Liver (tissue), 9 donors: ENCODE measurements around the gene ATP5F1D. TPM values are rescaled to one million over a fixed set of nuclear protein-coding genes. Genes with fewer than 3 reads are reported as not detected.

Experiments
- DNase-seq: peaks from one replicate; pipeline ENCODE4 v3.0.0-alpha.2; 2017; ENCODE audit warnings: low spot score
- H3K27ac ChIP-seq, 2 donors: one replicate each; pipeline ENCODE4 v1.7.0; 2013; ENCODE audit warnings: inconsistent platforms in 2 of 2, low read length in 2 of 2, control low read depth in 1 of 2, low read depth in 1 of 2, mild to moderate bottlenecking in 1 of 2
- H3K27me3 ChIP-seq, 4 donors: one replicate each; pipeline versions ENCODE4 v1.6.1 to v1.7.0; 2013; ENCODE audit warnings: low read length in 3 of 4, inconsistent platforms in 1 of 4, mild to moderate bottlenecking in 1 of 4, moderate library complexity in 1 of 4; ENCODE audit not compliant: control insufficient read depth in 4 of 4, insufficient read depth in 4 of 4
- H3K36me3 ChIP-seq, 4 donors: one replicate each; pipeline versions ENCODE4 v1.6.1 to v1.7.0; 2013; ENCODE audit warnings: low read length in 3 of 4, mild to moderate bottlenecking in 3 of 4, low read depth in 1 of 4, moderate library complexity in 1 of 4; ENCODE audit not compliant: control insufficient read depth in 4 of 4, insufficient read depth in 3 of 4
- H3K4me1 ChIP-seq, 4 donors: one replicate each; pipeline versions ENCODE4 v1.6.1 to v1.7.0; 2013; ENCODE audit warnings: low read length in 3 of 4, mild to moderate bottlenecking in 3 of 4, moderate library complexity in 1 of 4; ENCODE audit not compliant: control insufficient read depth in 4 of 4, insufficient read depth in 4 of 4
- H3K4me3 ChIP-seq, 3 donors: one replicate each; pipeline versions ENCODE4 v1.6.1 to v1.7.0; 2013; ENCODE audit warnings: low read length in 3 of 3, control low read depth in 1 of 3, low read depth in 1 of 3, mild to moderate bottlenecking in 1 of 3
- H3K9ac ChIP-seq, 2 donors: one replicate each; pipeline ENCODE4 v1.7.0; 2013; ENCODE audit warnings: low read length in 2 of 2, mild to moderate bottlenecking in 2 of 2, moderate library complexity in 2 of 2, control low read depth in 1 of 2, low read depth in 1 of 2
- H3K9me3 ChIP-seq, 4 donors: one replicate each; pipeline versions ENCODE4 v1.6.1 to v1.7.0; 2013; ENCODE audit warnings: low read length in 3 of 4; ENCODE audit not compliant: control insufficient read depth in 4 of 4
- EGR1 ChIP-seq, 2 donors: IDR thresholded peaks; 2 replicates each; pipeline ENCODE4 v1.6.1; 2016 to 2018; ENCODE audit warnings: antibody characterized with exemption in 2 of 2, low read depth in 2 of 2
- FOXA1 ChIP-seq: IDR thresholded peaks from 2 replicates; pipeline ENCODE4 v1.6.1; 2016; ENCODE audit warnings: antibody characterized with exemption
- FOXA2 ChIP-seq: IDR thresholded peaks from 2 replicates; pipeline ENCODE4 v1.6.1; 2016; ENCODE audit warnings: antibody characterized with exemption
- GABPA ChIP-seq, 2 donors: IDR thresholded peaks in 1 of 2; conservative IDR thresholded peaks in 1 of 2; 2 replicates each; pipeline ENCODE4 v1.6.1; 2016; ENCODE audit warnings: antibody characterized with exemption in 2 of 2, mild to moderate bottlenecking in 1 of 2, moderate library complexity in 1 of 2
- HNF4A ChIP-seq, 2 donors: conservative IDR thresholded peaks; 2 replicates each; pipeline ENCODE4 v1.6.1; 2016; ENCODE audit warnings: antibody characterized with exemption in 2 of 2, mild to moderate bottlenecking in 2 of 2
- HNF4G ChIP-seq: IDR thresholded peaks from 2 replicates; pipeline ENCODE4 v1.6.1; 2016; ENCODE audit warnings: antibody characterized with exemption
- JUND ChIP-seq, 2 donors: IDR thresholded peaks; 2 replicates each; pipeline ENCODE4 v1.6.1; 2016; ENCODE audit warnings: antibody characterized with exemption in 2 of 2
- RAD21 ChIP-seq, 2 donors: IDR thresholded peaks; 2 replicates each; pipeline ENCODE4 v1.6.1; 2016; ENCODE audit warnings: antibody characterized with exemption in 2 of 2, mild to moderate bottlenecking in 2 of 2
- RXRA ChIP-seq, 2 donors: IDR thresholded peaks; 2 replicates each; pipeline ENCODE4 v1.6.1; 2017 to 2018; ENCODE audit warnings: antibody characterized with exemption in 2 of 2, mild to moderate bottlenecking in 1 of 2
- SP1 ChIP-seq: IDR thresholded peaks from 2 replicates; pipeline ENCODE4 v1.6.1; 2018; ENCODE audit warnings: antibody characterized with exemption, mild to moderate bottlenecking
- TAF1 ChIP-seq: conservative IDR thresholded peaks from 2 replicates; pipeline ENCODE4 v1.6.1; 2016; ENCODE audit warnings: antibody characterized with exemption, mild to moderate bottlenecking
- YY1 ChIP-seq: IDR thresholded peaks from 2 replicates; pipeline ENCODE4 v1.6.1; 2016; ENCODE audit warnings: antibody characterized with exemption, mild to moderate bottlenecking
- WGBS: extraction: QIAGEN DNeasy Blood & Tissue Kit; methylation state at CpG from one replicate; pipeline ENCODE4 v1.1.7; 2013; 5-methylcytosine and 5-hydroxymethylcytosine counted together
- polyA plus RNA-seq, 2 donors: library from polyadenylated mRNA; stranded (reverse) in 1 of 2; unstranded in 1 of 2; fragments of 200-250 nt in 1 of 2; fragments of >200 nt in 1 of 2; fragmentation: Nextera tagmentation in 1 of 2; extraction: Ambion mirVana in 1 of 2; gene quantifications; one replicate each; pipeline versions ENCODE4 v1.2.1 to v1.2.3, GENCODE V29; 2013 to 2015
- total RNA-seq, 2 donors: library from RNA; depleted of rRNA; stranded (reverse); fragments of >200 nt; gene quantifications; one replicate each; pipeline ENCODE4 v1.2.3, GENCODE V29; 2014
- TF ChIP-seq, protein P1 (sequence below): IDR thresholded peaks from 2 replicates; pipeline ENCODE4 v1.6.1; 2016; ENCODE audit warnings: antibody characterized with exemption, mild to moderate bottlenecking
- TF ChIP-seq, protein P2 (sequence below): fragments of 150-350 bp; IDR thresholded peaks from 2 replicates; pipeline ENCODE4 v1.5.1; 2017; ENCODE audit warnings: improper control_type of control experiment, low read depth, low read length; ENCODE audit not compliant: missing input control
- TF ChIP-seq, protein P3 (sequence below): IDR thresholded peaks from 2 replicates; pipeline ENCODE4 v1.6.1; 2016; ENCODE audit warnings: antibody characterized with exemption
- donor health status: healthy.
- donor health status: healthy.
- donor health status: healthy.
- donor health status: healthy.
- donor health status: healthy.

Gene ATP5F1D
- total and polyA plus RNA-seq, 4 donors: 20.2 to 315 (median 145) TPM

DNA sequence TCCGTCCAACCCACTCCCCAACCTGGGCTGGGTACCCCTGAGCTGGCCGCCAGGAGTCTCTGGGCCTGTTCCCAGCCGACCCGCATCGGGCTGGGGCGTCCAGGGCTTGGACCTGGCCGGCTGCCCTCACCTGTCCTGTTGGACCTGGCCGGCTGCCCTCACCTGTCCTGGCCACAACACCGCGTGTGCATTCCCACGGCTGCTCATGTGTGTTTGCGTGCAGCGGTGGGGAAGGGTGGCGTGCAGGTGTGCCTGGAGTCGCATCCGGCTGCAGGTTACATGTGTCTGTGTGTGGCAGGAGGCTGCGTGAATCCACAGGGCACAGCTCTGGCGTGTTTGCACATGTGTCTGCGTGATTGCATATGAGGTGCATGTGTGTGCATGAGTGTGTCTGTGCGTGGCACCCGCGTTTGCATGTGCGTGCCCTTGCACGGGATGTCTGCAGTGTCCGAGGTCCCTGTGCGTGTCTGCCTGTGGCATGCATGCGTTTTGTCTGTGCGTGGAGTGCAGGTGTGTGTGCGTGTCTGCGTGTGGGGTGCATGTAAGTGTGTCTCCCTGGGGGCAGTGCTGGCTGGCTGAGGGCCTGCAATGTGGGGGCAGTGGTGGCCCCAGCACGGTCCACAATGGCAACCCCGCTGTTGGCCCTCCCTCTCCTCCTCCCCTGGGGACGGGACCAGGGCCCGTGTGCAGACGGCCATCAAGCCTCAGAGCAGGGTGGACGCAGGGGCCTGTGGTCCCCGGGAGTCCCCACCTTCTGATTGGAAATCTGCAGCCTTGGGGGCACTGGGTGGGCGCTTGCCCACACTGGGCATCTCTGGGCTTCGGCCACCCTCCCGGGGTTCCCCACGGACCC, 47.5 kb downstream of the ATP5F1D start:
- DNase-seq: no peak
- no peaks in the 10 kb centered on the region for H3K27me3 ChIP-seq
- WGBS: 77% methylated on average over 41 of the region's 41 CpGs
- no peaks in the 10 kb centered on the region for H3K9me3 ChIP-seq
- H3K4me3 ChIP-seq: no peak overlapping the region
- TF ChIP-seq EGR1 (IDR thresholded peaks at IDR 0.05; ENCODE audit: low read depth in 2 of 2): no peak
- TF ChIP-seq YY1: no peak
- no peak for TF ChIP-seq FOXA1
- TF ChIP-seq FOXA2: no peak
- TF ChIP-seq, protein P1, sequence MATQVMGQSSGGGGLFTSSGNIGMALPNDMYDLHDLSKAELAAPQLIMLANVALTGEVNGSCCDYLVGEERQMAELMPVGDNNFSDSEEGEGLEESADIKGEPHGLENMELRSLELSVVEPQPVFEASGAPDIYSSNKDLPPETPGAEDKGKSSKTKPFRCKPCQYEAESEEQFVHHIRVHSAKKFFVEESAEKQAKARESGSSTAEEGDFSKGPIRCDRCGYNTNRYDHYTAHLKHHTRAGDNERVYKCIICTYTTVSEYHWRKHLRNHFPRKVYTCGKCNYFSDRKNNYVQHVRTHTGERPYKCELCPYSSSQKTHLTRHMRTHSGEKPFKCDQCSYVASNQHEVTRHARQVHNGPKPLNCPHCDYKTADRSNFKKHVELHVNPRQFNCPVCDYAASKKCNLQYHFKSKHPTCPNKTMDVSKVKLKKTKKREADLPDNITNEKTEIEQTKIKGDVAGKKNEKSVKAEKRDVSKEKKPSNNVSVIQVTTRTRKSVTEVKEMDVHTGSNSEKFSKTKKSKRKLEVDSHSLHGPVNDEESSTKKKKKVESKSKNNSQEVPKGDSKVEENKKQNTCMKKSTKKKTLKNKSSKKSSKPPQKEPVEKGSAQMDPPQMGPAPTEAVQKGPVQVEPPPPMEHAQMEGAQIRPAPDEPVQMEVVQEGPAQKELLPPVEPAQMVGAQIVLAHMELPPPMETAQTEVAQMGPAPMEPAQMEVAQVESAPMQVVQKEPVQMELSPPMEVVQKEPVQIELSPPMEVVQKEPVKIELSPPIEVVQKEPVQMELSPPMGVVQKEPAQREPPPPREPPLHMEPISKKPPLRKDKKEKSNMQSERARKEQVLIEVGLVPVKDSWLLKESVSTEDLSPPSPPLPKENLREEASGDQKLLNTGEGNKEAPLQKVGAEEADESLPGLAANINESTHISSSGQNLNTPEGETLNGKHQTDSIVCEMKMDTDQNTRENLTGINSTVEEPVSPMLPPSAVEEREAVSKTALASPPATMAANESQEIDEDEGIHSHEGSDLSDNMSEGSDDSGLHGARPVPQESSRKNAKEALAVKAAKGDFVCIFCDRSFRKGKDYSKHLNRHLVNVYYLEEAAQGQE: no peak
- TF ChIP-seq JUND (IDR thresholded peaks at IDR 0.05): no peak
- TF ChIP-seq, protein P2, sequence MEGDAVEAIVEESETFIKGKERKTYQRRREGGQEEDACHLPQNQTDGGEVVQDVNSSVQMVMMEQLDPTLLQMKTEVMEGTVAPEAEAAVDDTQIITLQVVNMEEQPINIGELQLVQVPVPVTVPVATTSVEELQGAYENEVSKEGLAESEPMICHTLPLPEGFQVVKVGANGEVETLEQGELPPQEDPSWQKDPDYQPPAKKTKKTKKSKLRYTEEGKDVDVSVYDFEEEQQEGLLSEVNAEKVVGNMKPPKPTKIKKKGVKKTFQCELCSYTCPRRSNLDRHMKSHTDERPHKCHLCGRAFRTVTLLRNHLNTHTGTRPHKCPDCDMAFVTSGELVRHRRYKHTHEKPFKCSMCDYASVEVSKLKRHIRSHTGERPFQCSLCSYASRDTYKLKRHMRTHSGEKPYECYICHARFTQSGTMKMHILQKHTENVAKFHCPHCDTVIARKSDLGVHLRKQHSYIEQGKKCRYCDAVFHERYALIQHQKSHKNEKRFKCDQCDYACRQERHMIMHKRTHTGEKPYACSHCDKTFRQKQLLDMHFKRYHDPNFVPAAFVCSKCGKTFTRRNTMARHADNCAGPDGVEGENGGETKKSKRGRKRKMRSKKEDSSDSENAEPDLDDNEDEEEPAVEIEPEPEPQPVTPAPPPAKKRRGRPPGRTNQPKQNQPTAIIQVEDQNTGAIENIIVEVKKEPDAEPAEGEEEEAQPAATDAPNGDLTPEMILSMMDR: no peak
- TF ChIP-seq, protein P3, sequence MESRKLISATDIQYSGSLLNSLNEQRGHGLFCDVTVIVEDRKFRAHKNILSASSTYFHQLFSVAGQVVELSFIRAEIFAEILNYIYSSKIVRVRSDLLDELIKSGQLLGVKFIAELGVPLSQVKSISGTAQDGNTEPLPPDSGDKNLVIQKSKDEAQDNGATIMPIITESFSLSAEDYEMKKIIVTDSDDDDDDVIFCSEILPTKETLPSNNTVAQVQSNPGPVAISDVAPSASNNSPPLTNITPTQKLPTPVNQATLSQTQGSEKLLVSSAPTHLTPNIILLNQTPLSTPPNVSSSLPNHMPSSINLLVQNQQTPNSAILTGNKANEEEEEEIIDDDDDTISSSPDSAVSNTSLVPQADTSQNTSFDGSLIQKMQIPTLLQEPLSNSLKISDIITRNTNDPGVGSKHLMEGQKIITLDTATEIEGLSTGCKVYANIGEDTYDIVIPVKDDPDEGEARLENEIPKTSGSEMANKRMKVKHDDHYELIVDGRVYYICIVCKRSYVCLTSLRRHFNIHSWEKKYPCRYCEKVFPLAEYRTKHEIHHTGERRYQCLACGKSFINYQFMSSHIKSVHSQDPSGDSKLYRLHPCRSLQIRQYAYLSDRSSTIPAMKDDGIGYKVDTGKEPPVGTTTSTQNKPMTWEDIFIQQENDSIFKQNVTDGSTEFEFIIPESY: no peak
- no peak for TF ChIP-seq SP1
- no peak overlapping the region for H3K27ac ChIP-seq
- peaks cover 17 to 64% (median 34%) of the 10 kb centered on the region in 4 donors for H3K4me1 ChIP-seq
- H3K9ac ChIP-seq: no peak overlapping the region
- no peaks in the 10 kb centered on the region for H3K36me3 ChIP-seq

GRCh38 chr19:1289686-1290025, 48.1 kb downstream of the ATP5F1D start:
- WGBS: 87% methylated on average over 19 of the region's 19 CpGs
- no peaks in the 10 kb centered on the region for H3K36me3 ChIP-seq
- no peaks in the 10 kb centered on the region for H3K27me3 ChIP-seq
- no peaks in the 10 kb centered on the region for H3K9me3 ChIP-seq
- no peak for DNase-seq
- H3K4me1 ChIP-seq: peaks cover 17 to 60% (median 29%) of the 10 kb centered on the region in 4 donors
- H3K4me3 ChIP-seq: no peak overlapping the region
- no peak overlapping the region for H3K27ac ChIP-seq
- H3K9ac ChIP-seq: no peak overlapping the region
- TF ChIP-seq, protein P2: no peak
- TF ChIP-seq HNF4A (conservative IDR thresholded peaks at IDR 0.05): no peak
- TF ChIP-seq, protein P1: no peak
- no peak for TF ChIP-seq JUND (IDR thresholded peaks at IDR 0.05)
- TF ChIP-seq, protein P3: no peak
- no peak for TF ChIP-seq RXRA (IDR thresholded peaks at IDR 0.05)
- TF ChIP-seq GABPA (IDR thresholded peaks at IDR 0.05 in 1 of 2, conservative IDR thresholded peaks at IDR 0.05 in 1 of 2): no peak
- TF ChIP-seq FOXA1: no peak
- no peak for TF ChIP-seq SP1
- no peak for TF ChIP-seq TAF1
- TF ChIP-seq RAD21 (IDR thresholded peaks at IDR 0.05): no peak
- no peak for TF ChIP-seq HNF4G
